HEK293 (cell line): Measurements from ENCODE around the gene USP38.

Experiments
- GFI1B ChIP-seq: fragments of 450-650 bp; formaldehyde crosslinking; IDR thresholded peaks from 2 replicates; pipeline ENCODE4 v1.5.1; 2016; ENCODE audit warnings: missing biosample characterization, missing genetic modification characterization
- MZF1 ChIP-seq: fragments of 450-650 bp; formaldehyde crosslinking; IDR thresholded peaks from 2 replicates; pipeline ENCODE4 v1.5.1; 2017; ENCODE audit warnings: missing biosample characterization, missing genetic modification characterization, borderline replicate concordance
- REPIN1 ChIP-seq: fragments of 450-650 bp; formaldehyde crosslinking; IDR thresholded peaks from 2 replicates; pipeline ENCODE4 v1.5.1; 2017; ENCODE audit warnings: missing biosample characterization, missing genetic modification characterization, low read depth
- SCRT1 ChIP-seq: fragments of 450-650 bp; formaldehyde crosslinking; IDR thresholded peaks from 2 replicates; pipeline ENCODE4 v1.5.1; 2016; ENCODE audit warnings: missing biosample characterization, missing genetic modification characterization, borderline replicate concordance
- YY2 ChIP-seq: fragments of 450-650 bp; formaldehyde crosslinking; IDR thresholded peaks from 2 replicates; pipeline ENCODE4 v1.5.1; 2016; ENCODE audit warnings: missing biosample characterization, missing genetic modification characterization
- ZBTB17 ChIP-seq: fragments of 450-650 bp; formaldehyde crosslinking; IDR thresholded peaks from 2 replicates; pipeline ENCODE4 v1.5.1; 2016; ENCODE audit warnings: missing biosample characterization, missing genetic modification characterization
- ZBTB6 ChIP-seq: fragments of 450-650 bp; formaldehyde crosslinking; IDR thresholded peaks from 2 replicates; pipeline ENCODE4 v1.5.1; 2017; ENCODE audit warnings: missing biosample characterization, missing genetic modification characterization
- ZFP3 ChIP-seq: fragments of 450-650 bp; formaldehyde crosslinking; IDR thresholded peaks from 2 replicates; pipeline ENCODE4 v1.5.1; 2016; ENCODE audit warnings: low read depth, missing biosample characterization, missing genetic modification characterization
- ZFP37 ChIP-seq: fragments of 450-650 bp; formaldehyde crosslinking; IDR thresholded peaks from 2 replicates; pipeline ENCODE4 v1.5.1; 2016; ENCODE audit warnings: missing biosample characterization, missing genetic modification characterization
- ZFP41 ChIP-seq: fragments of 450-650 bp; formaldehyde crosslinking; IDR thresholded peaks from 2 replicates; pipeline ENCODE4 v1.5.1; 2016; ENCODE audit warnings: missing biosample characterization, missing genetic modification characterization, borderline replicate concordance
- ZNF10 ChIP-seq: fragments of 450-650 bp; formaldehyde crosslinking; IDR thresholded peaks from 2 replicates; pipeline ENCODE4 v1.5.1; 2017; ENCODE audit warnings: missing biosample characterization, missing genetic modification characterization
- ZNF121 ChIP-seq: fragments of 450-650 bp; formaldehyde crosslinking; IDR thresholded peaks from 2 replicates; pipeline ENCODE4 v1.5.1; 2016; ENCODE audit warnings: missing biosample characterization, missing genetic modification characterization
- ZNF155 ChIP-seq: fragments of 450-650 bp; formaldehyde crosslinking; IDR thresholded peaks from 2 replicates; pipeline ENCODE4 v1.5.1; 2016; ENCODE audit warnings: missing biosample characterization, missing genetic modification characterization
- ZNF169 ChIP-seq: fragments of 450-650 bp; formaldehyde crosslinking; IDR thresholded peaks from 2 replicates; pipeline ENCODE4 v1.5.1; 2016; ENCODE audit warnings: missing biosample characterization, missing genetic modification characterization
- ZNF23 ChIP-seq: fragments of 450-650 bp; formaldehyde crosslinking; IDR thresholded peaks from 2 replicates; pipeline ENCODE4 v1.5.1; 2016; ENCODE audit warnings: missing biosample characterization, missing genetic modification characterization, borderline replicate concordance
- ZNF280C ChIP-seq: fragments of 450-650 bp; formaldehyde crosslinking; IDR thresholded peaks from 2 replicates; pipeline ENCODE4 v1.5.1; 2016; ENCODE audit warnings: missing biosample characterization, missing genetic modification characterization
- ZNF398 ChIP-seq: fragments of 450-650 bp; formaldehyde crosslinking; IDR thresholded peaks from 2 replicates; pipeline ENCODE4 v1.5.1; 2017; ENCODE audit warnings: missing biosample characterization, missing genetic modification characterization
- ZNF426 ChIP-seq: fragments of 450-650 bp; formaldehyde crosslinking; IDR thresholded peaks from 2 replicates; pipeline ENCODE4 v1.5.1; 2017; ENCODE audit warnings: missing biosample characterization, missing genetic modification characterization, mild to moderate bottlenecking, inconsistent platforms, moderate library complexity
- ZNF48 ChIP-seq: fragments of 450-650 bp; formaldehyde crosslinking; IDR thresholded peaks from 2 replicates; pipeline ENCODE4 v1.5.1; 2016; ENCODE audit warnings: missing biosample characterization, missing genetic modification characterization
- ZNF514 ChIP-seq: fragments of 450-650 bp; formaldehyde crosslinking; IDR thresholded peaks from 2 replicates; pipeline ENCODE4 v1.5.1; 2016; ENCODE audit warnings: missing biosample characterization, missing genetic modification characterization
- ZNF544 ChIP-seq: fragments of 450-650 bp; formaldehyde crosslinking; IDR thresholded peaks from 2 replicates; pipeline ENCODE4 v1.5.0; 2017; ENCODE audit warnings: missing biosample characterization, missing genetic modification characterization
- ZNF561 ChIP-seq: fragments of 450-650 bp; IDR thresholded peaks from 2 replicates; pipeline ENCODE4 v1.5.1; 2018; ENCODE audit warnings: missing biosample characterization, missing genetic modification characterization, borderline replicate concordance
- ZNF624 ChIP-seq: fragments of 450-650 bp; formaldehyde crosslinking; IDR thresholded peaks from 2 replicates; pipeline ENCODE4 v1.5.1; 2017; ENCODE audit warnings: missing biosample characterization, missing genetic modification characterization
- ZNF792 ChIP-seq: fragments of 450-650 bp; formaldehyde crosslinking; IDR thresholded peaks from 2 replicates; pipeline ENCODE4 v1.5.1; 2016; ENCODE audit warnings: missing biosample characterization, missing genetic modification characterization
- ZNF843 ChIP-seq: fragments of 450-650 bp; formaldehyde crosslinking; IDR thresholded peaks from 2 replicates; pipeline ENCODE4 v1.5.1; 2016; ENCODE audit warnings: missing biosample characterization, missing genetic modification characterization
- ZSCAN30 ChIP-seq: fragments of 450-650 bp; IDR thresholded peaks from 2 replicates; pipeline ENCODE4 v1.5.1; 2018; ENCODE audit warnings: missing biosample characterization, mild to moderate bottlenecking, missing genetic modification characterization, moderate library complexity
- ZSCAN4 ChIP-seq: fragments of 450-650 bp; formaldehyde crosslinking; IDR thresholded peaks from 2 replicates; pipeline ENCODE4 v1.5.1; 2017; ENCODE audit warnings: missing biosample characterization, missing genetic modification characterization
- TF ChIP-seq, protein P1 (sequence below): fragments of 450-650 bp; formaldehyde crosslinking; IDR thresholded peaks from 2 replicates; pipeline ENCODE4 v1.5.1; 2016; ENCODE audit warnings: missing biosample characterization, missing genetic modification characterization, borderline replicate concordance
- TF ChIP-seq, protein P2 (sequence below): fragments of 450-650 bp; formaldehyde crosslinking; IDR thresholded peaks from 2 replicates; pipeline ENCODE4 v1.5.1; 2016; ENCODE audit warnings: missing biosample characterization, missing genetic modification characterization
- TF ChIP-seq, protein P3 (sequence below): IDR thresholded peaks from 2 replicates; pipeline ENCODE4 v1.6.1; 2011; ENCODE audit warnings: mild to moderate bottlenecking, low read depth, low read length, borderline replicate concordance

Gene USP38

DNA sequence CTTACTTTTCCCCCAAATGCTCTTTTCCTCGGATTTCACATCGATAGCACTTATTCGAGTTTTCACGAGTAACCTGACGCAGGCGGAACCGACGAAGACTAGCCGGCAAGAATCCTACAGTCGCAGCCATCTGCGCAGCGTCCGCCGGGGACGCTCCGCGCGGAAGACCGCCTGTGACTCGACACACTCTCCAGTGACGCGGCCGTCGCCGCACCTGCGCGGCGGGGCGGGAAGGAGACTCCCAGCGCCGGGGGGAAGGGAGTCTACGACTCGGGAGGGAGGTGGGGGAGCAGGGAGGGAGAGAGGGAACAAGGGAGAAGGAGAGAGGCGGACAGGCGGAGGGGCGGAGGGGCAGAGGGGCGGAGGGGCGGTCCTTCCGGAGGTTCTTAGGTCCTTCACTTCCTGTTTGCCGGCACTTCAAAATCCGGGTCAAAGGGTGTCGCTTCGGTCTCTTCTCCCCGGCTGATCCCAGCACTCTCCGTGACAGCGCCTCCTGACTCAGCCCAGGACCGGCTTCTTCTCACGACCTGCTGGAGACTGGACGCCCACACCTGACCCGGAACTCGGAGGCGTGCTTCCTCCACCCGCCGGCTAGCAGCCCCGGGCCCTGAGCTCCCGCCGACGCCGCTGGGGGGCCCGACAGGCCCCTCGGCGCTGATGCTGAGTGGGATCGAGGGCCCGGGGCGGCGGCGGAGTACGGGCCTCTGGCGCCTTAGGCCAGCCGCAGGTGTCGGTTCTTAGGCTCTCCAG, at the start of gene USP38 (continued):
- no peak for TF ChIP-seq ZSCAN4 (tag by site-specific recombination)
- TF ChIP-seq ZNF48 (tag by site-specific recombination), result no peak
- no peak for TF ChIP-seq GFI1B (tag by site-specific recombination)
- no peak for TF ChIP-seq ZNF843 (tag by site-specific recombination)
- TF ChIP-seq ZNF561 (tag by site-specific recombination), result no peak
- TF ChIP-seq ZNF10 (tag by site-specific recombination), result no peak
- no peak for TF ChIP-seq YY2
- no peak for TF ChIP-seq ZNF23
- no peak for TF ChIP-seq ZFP41
- TF ChIP-seq ZNF514 (tag by site-specific recombination), result no peak
- no peak for TF ChIP-seq ZNF121 (tag by site-specific recombination)
- TF ChIP-seq ZNF280C (tag by site-specific recombination), result no peak
- TF ChIP-seq, protein P1, sequence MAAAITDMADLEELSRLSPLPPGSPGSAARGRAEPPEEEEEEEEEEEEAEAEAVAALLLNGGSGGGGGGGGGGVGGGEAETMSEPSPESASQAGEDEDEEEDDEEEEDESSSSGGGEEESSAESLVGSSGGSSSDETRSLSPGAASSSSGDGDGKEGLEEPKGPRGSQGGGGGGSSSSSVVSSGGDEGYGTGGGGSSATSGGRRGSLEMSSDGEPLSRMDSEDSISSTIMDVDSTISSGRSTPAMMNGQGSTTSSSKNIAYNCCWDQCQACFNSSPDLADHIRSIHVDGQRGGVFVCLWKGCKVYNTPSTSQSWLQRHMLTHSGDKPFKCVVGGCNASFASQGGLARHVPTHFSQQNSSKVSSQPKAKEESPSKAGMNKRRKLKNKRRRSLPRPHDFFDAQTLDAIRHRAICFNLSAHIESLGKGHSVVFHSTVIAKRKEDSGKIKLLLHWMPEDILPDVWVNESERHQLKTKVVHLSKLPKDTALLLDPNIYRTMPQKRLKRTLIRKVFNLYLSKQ (tag by site-specific recombination), result no peak
- TF ChIP-seq ZNF398, result peak; percentile 98
- no peak for TF ChIP-seq ZNF544 (tag by site-specific recombination)
- no peak for TF ChIP-seq ZFP3 (tag by site-specific recombination)
- TF ChIP-seq ZNF169 (tag by site-specific recombination), result no peak
- TF ChIP-seq, protein P2, sequence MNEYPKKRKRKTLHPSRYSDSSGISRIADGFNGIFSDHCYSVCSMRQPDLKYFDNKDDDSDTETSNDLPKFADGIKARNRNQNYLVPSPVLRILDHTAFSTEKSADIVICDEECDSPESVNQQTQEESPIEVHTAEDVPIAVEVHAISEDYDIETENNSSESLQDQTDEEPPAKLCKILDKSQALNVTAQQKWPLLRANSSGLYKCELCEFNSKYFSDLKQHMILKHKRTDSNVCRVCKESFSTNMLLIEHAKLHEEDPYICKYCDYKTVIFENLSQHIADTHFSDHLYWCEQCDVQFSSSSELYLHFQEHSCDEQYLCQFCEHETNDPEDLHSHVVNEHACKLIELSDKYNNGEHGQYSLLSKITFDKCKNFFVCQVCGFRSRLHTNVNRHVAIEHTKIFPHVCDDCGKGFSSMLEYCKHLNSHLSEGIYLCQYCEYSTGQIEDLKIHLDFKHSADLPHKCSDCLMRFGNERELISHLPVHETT, result no peak
- TF ChIP-seq MZF1 (tag by site-specific recombination), result no peak
- TF ChIP-seq ZBTB17 (tag by site-specific recombination), result peak; percentile 65; the same call in 1 of the 2 replicates
- TF ChIP-seq ZSCAN30, result peak; percentile 33; the same call in 1 of the 2 replicates
- TF ChIP-seq ZBTB6 (tag by site-specific recombination), result no peak
- TF ChIP-seq, protein P3, sequence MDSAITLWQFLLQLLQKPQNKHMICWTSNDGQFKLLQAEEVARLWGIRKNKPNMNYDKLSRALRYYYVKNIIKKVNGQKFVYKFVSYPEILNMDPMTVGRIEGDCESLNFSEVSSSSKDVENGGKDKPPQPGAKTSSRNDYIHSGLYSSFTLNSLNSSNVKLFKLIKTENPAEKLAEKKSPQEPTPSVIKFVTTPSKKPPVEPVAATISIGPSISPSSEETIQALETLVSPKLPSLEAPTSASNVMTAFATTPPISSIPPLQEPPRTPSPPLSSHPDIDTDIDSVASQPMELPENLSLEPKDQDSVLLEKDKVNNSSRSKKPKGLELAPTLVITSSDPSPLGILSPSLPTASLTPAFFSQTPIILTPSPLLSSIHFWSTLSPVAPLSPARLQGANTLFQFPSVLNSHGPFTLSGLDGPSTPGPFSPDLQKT, result no peak
- TF ChIP-seq ZNF155 (tag by site-specific recombination), result no peak
- no peak for TF ChIP-seq SCRT1 (tag by site-specific recombination)
- peak; percentile 64; the same call in 1 of the 2 replicates for TF ChIP-seq ZFP37 (tag by site-specific recombination)
- TF ChIP-seq ZNF426 (tag by site-specific recombination), result no peak
- no peak for TF ChIP-seq ZNF624 (tag by site-specific recombination)
- TF ChIP-seq ZNF792, result no peak
- TF ChIP-seq REPIN1, result no peak
